ENCODE measurements around the gene WDR89. TPM values are rescaled to one million over a fixed set of nuclear protein-coding genes. Genes with fewer than 3 reads are reported as not detected.
"Not testable (repeated sequence)": the region's sequence is repeated elsewhere in the genome, so short reads cannot be mapped to it uniquely, and the experiment has no call there.

WDR89 gene
- total RNA-seq, 1 experiment from 2014 or later = 9.0 TPM

DNA sequence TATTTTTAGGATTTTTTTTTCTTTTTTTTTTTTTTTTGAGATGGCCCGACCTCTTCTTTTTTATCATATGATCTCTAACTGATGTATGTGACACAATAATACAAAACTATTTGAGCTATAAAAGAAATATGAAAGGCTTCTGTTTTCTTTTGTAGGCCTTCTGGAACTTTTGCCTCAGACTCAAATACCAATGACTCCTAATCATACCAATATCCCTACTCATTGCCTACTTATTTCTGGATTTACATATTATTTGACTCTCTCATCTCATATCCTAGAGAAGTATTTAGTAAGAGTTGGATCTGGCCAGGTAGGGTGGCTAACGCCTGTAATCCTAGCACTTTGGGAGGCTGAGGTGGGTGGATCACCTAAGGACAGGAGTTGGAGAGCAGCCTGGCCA is 12.7 kb upstream of the WDR89 start:
- no peak for DNase-seq (ENCODE audit: low read depth)

DNA sequence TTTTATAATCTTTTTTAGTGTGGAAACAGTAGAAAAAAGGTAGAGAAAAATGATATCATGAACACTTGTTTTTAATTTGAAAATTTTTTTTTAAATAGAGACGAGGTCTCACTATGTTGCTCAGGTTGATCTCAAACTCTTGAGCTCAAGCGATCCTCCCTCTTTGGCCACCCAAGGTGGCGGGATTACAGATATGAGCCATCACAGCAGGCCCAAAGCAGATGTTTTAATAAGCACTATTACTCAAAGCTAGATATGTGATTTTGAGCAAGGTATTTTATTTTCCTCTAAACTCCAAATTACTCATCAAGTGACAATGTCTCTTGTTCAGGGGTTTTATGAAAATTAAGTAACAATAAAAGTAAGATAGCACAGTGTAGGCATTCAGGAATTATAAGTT is 10.7 kb upstream of the WDR89 start:
- no peak for DNase-seq (ENCODE audit: low read depth)

DNA sequence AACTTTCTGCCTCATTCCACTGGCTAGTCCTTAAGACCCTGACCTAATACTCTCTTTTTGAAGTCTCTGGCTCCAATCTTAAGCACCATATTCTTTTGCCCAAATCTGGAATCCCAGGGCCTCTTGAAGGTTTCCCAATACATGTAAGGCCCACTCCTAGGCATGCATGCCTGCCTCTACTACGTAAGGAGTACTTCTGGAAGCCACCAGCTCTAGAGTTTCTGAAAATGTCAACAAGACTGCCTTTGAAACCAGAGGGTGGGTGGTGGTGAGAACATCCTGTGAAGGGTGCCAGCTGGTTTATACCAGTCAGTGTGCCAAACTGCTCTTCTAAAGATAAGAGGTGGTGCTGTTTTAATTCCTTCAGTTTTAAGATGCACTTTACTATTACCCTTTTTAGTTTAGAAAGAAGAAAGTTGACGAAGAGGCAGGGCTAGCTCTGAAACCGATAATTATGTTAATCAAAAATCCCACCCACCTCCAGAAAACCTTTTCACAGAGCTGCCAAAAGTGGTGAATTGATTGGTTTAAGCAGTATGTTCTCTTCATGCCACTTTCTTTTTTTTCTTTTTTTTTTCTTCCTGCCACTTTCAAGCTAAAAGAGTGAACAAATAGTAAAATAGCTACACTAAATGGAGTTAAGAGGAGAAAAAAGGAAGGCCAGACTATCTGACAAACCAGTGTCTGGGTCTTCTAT is 8.7 kb upstream of the WDR89 start:
- no peak for DNase-seq (ENCODE audit: low read depth)

DNA sequence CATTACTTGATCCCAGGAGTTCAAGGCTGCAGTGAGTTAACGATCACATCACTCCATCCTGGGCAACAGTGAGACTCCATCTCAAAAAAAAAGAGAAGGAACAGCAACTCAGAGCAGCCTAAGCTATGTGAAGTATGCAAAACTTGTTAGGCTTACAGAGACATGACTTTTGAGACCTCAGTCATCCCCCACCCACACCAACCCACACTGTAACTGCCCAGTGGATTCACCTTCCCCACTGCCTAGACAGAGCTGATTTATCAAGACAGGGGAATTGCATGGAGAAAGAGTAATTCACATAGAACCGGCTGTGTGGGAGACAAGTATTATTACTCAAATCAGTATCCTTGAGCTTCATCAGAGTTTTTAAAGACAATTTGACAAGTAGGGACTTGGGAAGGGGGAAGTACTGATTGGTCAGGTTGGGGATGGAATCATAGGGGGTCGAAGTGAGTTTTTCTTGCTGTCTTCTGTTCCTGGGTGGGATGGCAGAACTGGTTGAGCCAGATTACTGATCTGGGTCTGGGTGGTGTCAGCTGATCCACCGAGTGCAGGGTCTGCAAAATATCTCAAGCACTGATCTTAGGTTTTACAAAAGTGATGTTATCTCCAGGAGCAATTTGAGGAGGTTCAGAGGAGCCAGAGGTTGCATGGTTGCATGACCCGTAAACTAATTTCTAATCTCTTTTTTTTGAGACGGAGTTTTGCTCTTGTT is 6.2 kb upstream of the WDR89 start:
- no peak for DNase-seq (ENCODE audit: low read depth)

DNA sequence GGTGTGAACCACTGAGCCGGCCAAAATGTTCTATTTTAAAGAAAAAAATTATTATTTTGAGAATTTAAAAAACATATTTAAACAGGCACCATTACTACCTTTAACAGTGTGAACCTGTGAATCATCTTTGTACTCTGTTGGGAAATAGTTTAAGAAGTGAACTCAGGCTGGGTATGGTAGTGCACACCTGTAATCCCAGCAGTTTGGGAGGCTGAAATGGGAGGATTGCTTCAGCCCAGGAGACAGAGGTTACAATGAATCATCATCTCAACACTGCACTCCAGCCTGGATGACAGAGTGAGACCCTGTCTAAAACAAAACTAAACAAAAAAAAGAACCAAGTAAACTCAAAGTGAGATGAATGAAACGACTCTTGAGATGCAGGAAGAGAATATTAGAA is 3.1 kb upstream of the WDR89 start:
- no peak for DNase-seq (ENCODE audit: low read depth)

DNA sequence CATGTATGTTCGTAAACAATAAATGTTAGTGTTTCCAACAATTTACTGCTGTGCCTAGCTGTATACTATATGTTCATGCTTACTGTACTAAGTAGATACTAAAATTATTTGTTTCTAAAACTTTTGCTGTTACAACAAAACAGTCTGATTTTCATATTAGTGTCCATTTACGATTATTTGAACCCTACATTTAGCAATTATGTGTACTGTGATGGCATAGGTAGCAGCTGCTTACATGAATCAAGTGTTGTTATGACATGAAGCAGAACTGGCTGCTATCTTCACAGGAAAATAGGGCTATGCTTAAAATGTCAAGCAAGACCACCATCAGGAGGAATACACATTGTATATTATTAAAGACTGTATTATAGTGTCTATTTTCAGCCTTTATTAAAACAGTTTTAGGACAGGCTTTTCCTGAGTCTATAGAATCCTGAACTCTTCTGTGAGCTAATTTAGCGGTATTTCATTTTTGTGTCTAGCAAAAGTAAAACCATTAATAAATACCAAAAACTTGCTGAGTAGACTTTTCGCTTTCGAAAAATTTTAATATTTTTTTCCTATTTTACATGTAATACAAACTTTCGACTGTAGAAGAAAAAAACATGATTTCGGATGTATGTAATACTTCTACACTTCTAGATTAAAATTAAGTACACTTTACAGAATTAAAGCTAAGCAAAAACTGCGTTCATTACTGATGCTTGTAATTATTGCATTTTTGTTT is 1.1 kb upstream of the WDR89 start:
- no peak for DNase-seq (ENCODE audit: low read depth)

DNA sequence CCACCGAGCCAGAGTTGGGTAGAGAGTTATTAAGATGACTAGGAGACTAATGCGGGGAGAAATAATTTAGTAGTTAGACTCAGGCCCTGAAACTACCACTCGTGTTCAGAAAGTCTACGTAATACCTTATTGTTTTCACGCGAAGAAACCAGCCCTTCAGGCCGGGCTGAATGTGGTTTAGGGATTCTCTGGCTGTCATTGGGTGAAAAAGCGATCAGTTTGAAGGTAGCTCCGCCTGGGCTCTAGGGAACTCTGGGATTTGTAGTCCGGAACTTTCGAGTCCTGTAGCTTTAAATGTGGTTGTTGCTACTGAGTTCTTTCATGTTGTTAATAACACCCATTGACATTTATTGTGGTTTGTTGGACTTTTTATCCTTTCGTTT is 549 bp upstream of the WDR89 start:
- DNase-seq (ENCODE audit: low read depth) = peak; percentile 95

DNA sequence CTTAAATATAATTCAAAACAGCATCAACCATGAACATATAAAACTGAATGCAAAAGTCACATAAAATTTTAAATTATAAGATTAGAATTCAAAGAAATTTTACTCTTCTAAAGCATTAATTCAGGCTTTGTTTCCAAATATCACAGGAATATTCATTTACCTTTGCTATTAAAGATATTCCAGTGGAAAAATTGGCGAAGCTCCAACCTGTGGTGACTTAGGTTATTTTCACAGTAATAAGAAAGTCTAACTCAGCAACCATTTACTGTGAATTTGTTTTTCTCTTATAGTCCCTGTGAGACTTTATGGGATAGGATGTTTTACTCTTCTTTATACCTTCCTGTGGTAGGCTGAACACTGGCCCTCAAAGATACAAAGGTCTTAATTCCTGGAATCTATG is 3.2 kb downstream of the WDR89 start:
- no peak for DNase-seq (ENCODE audit: low read depth)

DNA sequence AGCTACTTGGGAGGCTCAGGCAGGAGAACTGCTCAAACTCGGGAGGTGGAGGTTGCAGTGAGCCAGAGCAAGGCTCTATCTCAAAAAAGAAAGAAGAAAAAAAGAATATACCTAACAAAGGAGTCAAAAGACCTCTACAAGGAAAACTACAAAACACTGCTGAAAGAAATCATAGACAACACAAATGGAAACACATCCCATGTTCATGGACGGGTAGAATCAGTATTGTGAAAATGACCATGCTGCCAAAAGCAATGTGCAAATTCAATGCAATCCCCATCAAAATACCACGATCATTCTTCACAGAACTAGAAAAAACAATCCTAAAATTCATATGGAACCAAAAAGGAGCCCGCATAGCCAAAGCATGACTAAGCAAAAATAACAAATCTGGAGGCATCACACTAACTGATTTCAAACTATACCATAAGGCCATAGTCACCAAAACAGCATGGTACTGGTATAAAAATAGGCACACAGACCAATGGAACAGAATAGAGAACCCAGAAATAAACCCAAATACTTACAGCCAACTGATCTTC is 5.5 kb downstream of the WDR89 start:
- DNase-seq (ENCODE audit: low read depth) = not testable (repeated sequence)

DNA sequence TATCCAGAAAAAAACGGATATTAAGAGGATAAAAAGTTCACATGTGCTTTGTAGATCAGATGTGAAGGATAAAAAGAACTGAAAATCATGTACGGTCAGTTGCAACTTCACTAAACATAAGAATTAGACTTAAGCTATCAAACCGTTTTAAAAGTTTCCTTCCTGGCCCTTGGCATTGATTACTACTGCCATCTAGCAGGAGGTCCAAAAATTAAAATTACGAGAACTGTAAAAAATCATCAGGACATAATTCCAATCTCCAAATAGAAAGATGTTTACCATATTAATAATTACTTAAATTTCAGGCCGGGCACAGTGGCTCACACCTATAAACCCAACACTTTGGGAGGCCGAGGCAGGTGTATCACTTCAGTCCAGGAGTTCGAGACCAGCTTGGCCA is 7.9 kb downstream of the WDR89 start:
- no peak for DNase-seq (ENCODE audit: low read depth)

DNA sequence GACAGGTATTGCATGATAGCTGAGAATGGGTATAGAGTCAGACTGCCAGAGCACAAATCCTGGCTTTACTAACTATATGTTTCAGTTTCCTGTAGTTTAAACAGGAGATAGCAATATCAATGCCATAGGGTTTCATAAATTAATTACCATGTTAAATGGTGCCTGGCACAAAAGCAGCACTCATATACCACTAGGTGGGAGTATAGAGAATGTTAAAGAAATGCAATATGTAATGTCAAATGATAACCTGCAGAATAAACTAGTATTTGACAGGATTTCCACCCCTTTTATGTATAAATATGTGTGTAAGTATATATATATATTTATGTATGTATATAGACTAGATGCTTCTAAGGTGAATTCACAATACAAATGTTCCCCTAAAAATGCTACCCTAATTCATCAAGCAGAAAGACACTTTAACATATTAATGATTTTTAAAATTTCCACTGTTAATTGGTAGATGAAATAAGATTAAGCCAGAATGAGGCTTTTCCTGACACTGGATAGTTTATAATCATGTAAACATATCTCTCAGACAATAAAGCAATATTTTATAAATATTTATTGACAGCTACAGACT is 8.6 kb downstream of the WDR89 start:
- DNase-seq (ENCODE audit: low read depth) = peak; percentile 25

DNA sequence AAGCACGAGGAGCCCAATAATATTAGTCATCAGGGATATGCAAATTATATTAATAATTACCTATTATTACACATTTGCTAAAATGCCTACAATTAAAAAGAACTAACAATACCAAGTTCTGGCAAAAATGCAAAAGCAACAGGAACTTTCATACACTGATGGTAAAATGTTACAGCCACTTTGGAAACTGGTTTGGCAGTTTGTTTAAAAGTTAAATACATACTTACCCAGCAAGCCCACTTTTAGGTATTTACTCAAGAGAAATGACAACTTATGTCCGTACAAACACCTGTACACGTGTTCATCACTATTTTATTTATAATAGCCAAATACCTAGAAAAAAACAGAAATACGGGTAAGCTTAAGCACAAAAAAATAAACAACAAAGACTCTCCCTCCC is 17.0 kb downstream of the WDR89 start:
- DNase-seq (ENCODE audit: low read depth) = no peak

DNA sequence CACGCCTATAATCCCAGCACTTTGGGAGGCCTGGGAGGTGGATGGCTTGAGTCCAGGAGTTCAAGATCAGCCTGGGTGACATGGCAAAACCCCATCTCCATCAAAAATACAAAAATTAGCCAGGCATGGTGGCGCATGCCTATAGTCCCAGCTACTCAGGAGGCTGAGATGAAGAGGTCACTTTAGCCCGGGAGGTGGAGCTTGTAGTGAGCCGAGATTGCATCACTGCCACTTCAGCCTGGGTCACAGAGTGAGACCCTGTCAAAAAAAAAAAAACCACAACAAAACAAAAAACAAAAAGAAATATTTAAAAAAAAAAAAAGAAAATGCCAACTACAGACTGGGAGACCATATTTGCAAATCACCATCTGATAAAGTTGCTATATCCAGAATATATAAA is 17.5 kb downstream of the WDR89 start:
- no peak for DNase-seq (ENCODE audit: low read depth)

DNA sequence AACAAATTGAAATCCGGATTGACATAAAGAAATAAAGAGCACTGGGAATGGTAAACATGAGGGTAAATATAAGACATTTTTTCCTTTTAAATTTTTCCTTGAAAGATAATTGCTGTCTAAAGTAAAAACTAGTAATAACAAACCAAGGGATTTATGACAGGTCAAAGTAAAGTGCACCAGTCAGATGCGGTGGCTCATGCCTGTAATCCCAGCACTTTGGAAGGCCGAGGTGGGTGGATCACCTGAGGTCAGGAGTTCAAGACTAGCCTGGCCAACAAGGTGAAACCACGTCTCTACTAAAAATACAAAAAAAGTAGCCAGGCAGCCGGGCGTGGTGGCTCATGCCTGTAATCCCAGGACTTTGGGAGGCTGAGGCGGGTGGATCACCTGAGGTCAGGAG is 19.7 kb downstream of the WDR89 start:
- not testable (repeated sequence) for DNase-seq (ENCODE audit: low read depth)

DNA sequence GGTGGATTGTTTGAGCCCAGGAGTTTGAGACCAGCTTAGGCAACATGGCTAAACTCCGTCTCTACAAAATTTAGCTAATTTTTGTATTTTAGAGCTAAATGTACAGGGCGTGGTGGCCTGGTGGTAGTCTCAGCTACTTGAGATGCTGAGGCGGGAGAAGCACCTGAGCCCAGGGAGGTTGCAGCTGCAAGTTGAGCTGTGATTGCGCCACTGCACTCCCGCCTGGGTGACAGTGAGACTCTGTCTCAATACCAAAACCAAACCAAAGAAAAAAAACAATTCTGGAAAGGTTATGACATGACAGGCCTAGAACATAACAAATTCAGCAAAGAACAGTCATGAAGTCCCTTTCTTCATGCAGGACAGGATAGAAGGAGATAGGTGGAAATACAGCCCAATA is 25.7 kb downstream of the WDR89 start:
- DNase-seq (ENCODE audit: low read depth) = no peak

DNA sequence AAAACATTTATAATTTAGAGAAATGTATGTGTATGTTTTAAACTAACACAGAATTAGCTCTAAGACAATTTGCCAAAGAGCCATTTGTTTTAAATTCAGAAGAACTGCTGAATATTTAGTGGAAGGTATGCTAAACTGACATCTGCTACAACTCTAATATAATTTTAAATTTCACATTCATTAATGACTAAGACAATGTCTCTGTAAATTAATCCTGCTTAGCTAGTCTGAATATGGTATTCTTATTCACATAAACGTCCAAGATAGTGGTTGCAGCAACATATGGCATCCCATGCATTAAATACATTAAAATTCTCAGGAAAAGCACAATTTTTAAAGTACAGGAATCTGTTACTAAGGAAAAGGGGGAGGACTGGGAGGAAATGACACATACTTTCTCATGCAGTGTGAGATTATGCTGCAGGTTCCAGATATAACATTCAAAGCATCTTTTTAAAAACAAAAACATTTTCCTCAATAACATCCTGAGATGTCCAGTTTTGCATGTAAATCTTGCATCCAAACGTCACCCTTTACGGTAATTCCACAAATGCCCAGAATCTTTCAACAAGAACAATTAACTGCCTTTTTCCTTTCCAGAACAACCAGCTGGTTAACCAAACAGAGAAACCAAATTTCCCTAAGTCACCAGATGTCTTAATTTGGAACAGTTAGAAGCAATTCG is 26.9 kb downstream of the WDR89 start:
- DNase-seq (ENCODE audit: low read depth) = peak; percentile 34

DNA sequence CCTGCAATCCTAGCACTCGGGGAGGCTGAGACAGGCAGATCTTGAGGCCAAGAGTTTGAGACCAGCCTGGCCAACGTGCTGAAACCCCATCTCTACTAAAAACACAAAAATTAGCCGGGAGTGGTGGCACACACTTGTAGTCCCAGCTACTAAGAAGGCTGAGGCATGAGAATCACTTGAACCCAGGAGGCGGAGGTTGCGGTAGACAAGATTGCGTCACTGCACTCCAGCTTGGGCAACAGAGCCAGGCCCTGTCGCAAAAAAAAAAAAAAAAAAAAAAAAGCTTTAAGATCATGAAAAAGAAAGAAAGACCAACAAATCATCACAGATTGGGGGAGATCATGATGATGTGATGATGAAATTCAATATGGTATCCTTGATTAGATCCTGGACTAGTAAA is 30.6 kb downstream of the WDR89 start:
- no peak for DNase-seq (ENCODE audit: low read depth)

DNA sequence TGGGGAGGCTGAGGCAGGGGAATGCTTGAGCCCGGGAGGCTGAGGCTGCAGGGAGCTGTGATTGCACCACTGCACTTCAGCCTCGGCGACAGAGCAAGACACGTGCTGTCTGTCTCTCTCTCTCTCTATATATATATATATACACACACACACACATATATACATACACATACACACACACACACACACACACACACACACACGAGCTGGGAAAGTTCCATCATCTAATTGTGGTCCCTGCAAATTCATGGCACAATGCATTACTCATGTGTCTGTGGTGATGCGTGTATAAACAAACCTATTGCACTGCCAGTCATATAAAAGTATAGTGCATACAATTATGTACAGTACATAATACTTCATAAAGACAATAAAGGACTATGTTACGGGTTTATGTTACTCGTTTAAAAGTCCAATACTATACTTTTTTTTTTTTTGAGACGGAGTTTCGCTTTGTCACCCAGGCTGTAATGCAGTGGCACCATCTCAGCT is 36.6 kb downstream of the WDR89 start:
- peak; percentile 11 for DNase-seq (ENCODE audit: low read depth)

DNA sequence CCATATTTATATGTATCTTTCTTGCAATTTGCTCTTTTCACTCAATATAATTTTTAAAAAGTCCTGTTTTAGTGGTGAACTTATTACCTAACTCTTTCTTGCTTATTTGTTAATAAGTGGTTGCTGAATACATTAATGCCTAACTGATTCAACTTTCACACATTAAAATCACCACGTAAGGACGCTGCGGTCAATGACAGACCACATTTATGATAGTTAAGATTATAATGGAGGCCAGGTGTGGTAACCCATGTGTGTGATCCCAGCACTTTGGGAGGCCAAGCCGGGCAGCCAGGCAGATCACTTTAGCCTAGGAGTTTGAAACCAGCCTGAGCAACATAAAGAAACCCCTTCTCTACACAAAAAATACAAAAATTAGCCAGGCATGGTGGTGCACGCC is 37.0 kb downstream of the WDR89 start:
- DNase-seq (ENCODE audit: low read depth) = no peak

DNA sequence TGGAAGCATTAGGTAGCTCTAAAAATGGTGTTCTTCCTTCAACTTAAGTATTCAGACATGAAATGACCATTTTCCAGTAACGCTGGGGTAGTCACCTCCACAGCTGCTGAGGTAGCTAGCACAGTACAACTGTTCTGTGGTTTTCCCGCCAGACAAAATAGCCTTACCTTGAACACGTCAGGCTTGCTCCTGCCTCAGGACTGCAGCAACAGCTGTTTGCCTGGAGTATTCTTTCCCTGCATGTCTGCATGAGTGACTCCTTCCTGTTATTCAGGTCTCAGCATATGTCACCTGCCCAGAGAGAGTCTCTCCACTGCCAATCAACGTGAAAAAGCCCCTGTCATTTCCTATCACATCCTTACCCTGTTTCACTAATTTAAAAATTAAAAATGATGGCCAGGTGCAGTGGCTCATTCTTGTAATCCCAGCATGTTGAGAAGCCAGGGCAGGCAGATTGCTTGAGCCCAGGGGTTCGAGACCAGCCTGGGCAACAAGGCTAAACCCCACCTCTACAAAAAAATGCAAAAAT is 37.9 kb downstream of the WDR89 start:
- no peak for DNase-seq (ENCODE audit: low read depth)

DNA sequence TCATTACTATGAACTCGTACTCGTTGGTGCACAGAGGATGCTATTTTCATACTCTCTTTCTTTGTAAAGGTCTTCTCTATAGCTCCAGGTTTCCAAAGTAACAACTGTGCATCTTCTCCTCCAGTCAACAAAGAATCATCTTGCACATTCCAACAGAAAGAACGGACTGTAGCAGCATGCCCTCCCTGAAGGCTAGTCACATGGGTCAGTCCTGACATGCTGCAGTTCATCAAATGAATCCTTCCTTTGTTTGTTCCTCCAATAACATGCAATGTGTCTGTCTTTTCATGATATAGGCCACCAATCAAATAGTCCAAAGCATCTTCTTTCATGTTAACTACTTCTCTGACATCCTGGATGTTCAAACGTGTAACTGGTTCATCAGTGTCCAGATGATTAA is 42.9 kb downstream of the WDR89 start:
- DNase-seq (ENCODE audit: low read depth) = no peak
